Activated B cell treated with CpG ODN at 0.5 μM for 24 hours (primary cell): ENCODE data around the gene SPDYE4. TPM values are rescaled to one million over a fixed set of nuclear protein-coding genes. Genes with fewer than 3 reads are reported as not detected.

Experiments used
- ATAC-seq: fragments of 200-7000 bp; cut with Tn5 transposase; one replicate; pipeline ENCODE4 v1.10.0; 2021; ENCODE audit warnings: low read depth, mild to moderate bottlenecking, moderate library complexity
- CTCF ChIA-PET: fragments of 350-600 bp; sonication (Branson Sonifier 250); formaldehyde crosslinking; loops from one replicate; lab custom pipeline; 2021; ENCODE audit warnings: antibody characterized with exemption; lab: Charles Lee
- POLR2A ChIA-PET: fragments of 350-600 bp; sonication (Branson Sonifier 250); formaldehyde crosslinking; loops from one replicate; lab custom pipeline; 2021; ENCODE audit warnings: antibody characterized with exemption; lab: Charles Lee
- DNase-seq: peaks from one replicate; pipeline ENCODE4 v3.0.0; 2022
- H3K27ac Mint-ChIP-seq: one replicate; pipeline ENCODE4 v1.8.0; 2020; ENCODE audit warnings: mixed read lengths
- H3K27me3 Mint-ChIP-seq: one replicate; pipeline ENCODE4 v1.8.0; 2021; ENCODE audit warnings: mixed read lengths
- H3K36me3 Mint-ChIP-seq: one replicate; pipeline ENCODE4 v1.8.0; 2021; ENCODE audit warnings: low read depth, mixed read lengths
- H3K4me1 Mint-ChIP-seq: one replicate; pipeline ENCODE4 v1.8.0; 2021; ENCODE audit warnings: mixed read lengths
- H3K4me3 Mint-ChIP-seq: one replicate; pipeline ENCODE4 v1.8.0; 2020; ENCODE audit warnings: mild to moderate bottlenecking, mixed read lengths
- H3K9me3 Mint-ChIP-seq: one replicate; pipeline ENCODE4 v1.8.0; 2020; ENCODE audit warnings: mixed read lengths
- CTCF ChIP-seq: fragments of 200-600 bp; IDR thresholded peaks from one replicate; pipeline ENCODE4 v1.8.0; 2022; ENCODE audit warnings: antibody characterized with exemption, mild to moderate bottlenecking
- intact Hi-C: fragments of 100-400 bp; cut with micrococcal nuclease; formaldehyde crosslinking; loops from one replicate; pipeline ENCODE4 v1.15.1; 2024
- total RNA-seq: library from RNA; stranded (reverse); gene quantifications from 2 replicates; pipeline ENCODE4 v1.2.3, GENCODE V29; 2022

The SPDYE4 gene
- total RNA-seq, 1 donor from 2014 or later: not detected

DNA sequence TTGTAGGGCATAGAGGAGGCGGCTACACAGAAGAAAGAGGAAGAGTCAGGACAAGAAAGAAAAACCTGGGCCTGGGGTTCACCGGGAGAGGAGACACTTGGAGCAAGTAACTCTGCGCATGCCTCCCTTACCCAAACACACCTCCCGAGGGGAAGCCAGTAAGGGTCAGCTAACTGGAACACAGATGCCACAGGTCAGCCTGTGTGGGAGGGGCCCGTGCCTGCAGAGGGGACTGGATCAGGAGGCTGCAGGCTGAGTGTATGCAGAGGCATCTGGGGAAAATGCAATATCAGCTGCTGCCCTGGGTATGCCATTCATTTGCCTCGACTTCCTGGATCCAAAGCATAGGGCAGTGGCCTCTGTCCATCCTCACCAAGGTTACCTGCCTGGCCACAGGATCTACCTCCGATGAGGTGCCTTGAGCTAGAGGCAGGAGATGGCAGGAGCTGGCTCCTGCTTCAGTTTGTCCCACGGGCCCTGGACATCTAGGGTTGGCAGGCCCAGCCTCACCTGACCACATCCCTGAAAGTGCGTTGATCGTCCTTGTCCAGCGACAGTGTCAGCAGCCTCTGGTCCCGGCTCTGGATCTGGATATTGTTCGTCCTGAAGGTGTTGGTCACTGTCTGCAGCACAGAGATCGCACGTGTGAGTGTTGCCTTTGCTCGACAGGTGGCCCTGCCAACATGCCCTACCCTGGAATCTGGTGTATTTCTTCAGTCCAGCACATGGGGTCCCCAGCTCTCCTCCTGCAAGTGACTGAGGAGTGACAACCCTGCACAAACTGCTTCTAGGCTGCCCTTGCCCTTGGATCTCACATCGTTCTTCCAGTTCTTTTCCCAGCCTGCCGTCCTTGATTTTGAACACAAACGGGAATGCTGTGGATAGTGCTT lies 45.4 kb upstream of the SPDYE4 start:
- no peaks in the 10 kb centered on the region for H3K27me3 Mint-ChIP-seq
- DNase-seq (no peak), ATAC-seq (no peak)
- H3K27ac Mint-ChIP-seq: no peak overlapping the region
- peaks cover 13% of the 10 kb centered on the region for H3K36me3 Mint-ChIP-seq
- H3K4me1 Mint-ChIP-seq: peaks cover 46% of the 10 kb centered on the region
- ChIA-PET CTCF (interaction anchor here (1.1 to 2.7 kb wide), 4 partner anchors 18 to 194 kb away, joined by 3 to 12 read pairs (median 5); no protein-coding TSS in a partner anchor), POLR2A (no interaction called here)
- intact Hi-C loops: loop anchor here (1.0 kb wide), 1 partner anchor 92 kb away; no protein-coding TSS in a partner anchor
- no peak overlapping the region for H3K4me3 Mint-ChIP-seq
- no peak for TF ChIP-seq CTCF
- peaks cover 10% of the 10 kb centered on the region for H3K9me3 Mint-ChIP-seq

- CTCF ChIA-PET: interaction anchor here (1.1 to 1.6 kb wide), 2 partner anchors 15 to 195 kb away, joined by 3 to 4 read pairs; no protein-coding TSS in a partner anchor
- H3K27me3 Mint-ChIP-seq: no peaks in the 10 kb centered on the region
- H3K4me1 Mint-ChIP-seq: peaks cover 24% of the 10 kb centered on the region
- POLR2A ChIA-PET: no interaction called here
- no peaks in the 10 kb centered on the region for H3K9me3 Mint-ChIP-seq
- DNase-seq: no peak
- H3K4me3 Mint-ChIP-seq: no peak overlapping the region
- no peak overlapping the region for H3K27ac Mint-ChIP-seq
- H3K36me3 Mint-ChIP-seq: no peaks in the 10 kb centered on the region
- intact Hi-C loops: no loop called here
- no peak for ATAC-seq
- TF ChIP-seq CTCF: no peak
These were observed 42.9 kb upstream of the SPDYE4 start for GRCh38 chr17:8801135-8801840.

DNA sequence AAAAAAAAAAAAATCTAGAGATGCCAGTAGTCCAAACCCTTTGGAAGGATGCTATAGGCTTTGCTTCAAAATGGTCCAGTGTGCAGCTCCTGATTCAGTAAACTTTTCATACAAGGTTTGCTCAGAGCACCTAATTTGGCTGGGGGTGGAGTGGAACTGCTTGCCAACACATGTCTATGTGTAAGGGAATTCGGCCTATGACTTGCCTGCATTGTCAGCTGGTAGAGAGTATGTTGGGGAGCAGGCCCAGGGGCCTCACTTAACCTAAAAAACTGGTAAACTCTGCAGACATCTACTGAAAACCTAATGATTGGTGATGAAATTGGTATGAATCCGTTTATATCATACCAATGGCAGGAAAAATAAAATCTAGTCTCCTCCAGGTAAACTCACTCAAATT lies 42.3 kb upstream of the SPDYE4 start:
- Mint-ChIP-seq H3K4me3 (no peak overlapping the region), H3K27me3 (no peaks in the 10 kb centered on the region), H3K27ac (no peak overlapping the region), H3K36me3 (no peaks in the 10 kb centered on the region), H3K4me1 (peaks cover 17% of the 10 kb centered on the region), H3K9me3 (no peaks in the 10 kb centered on the region)
- no peak for ATAC-seq
- intact Hi-C loops: no loop called here
- no peak for DNase-seq
- ChIA-PET POLR2A (no interaction called here), CTCF (interaction anchor here (1.1 to 1.9 kb wide), 3 partner anchors 15 to 196 kb away, joined by 3 to 8 read pairs (median 4); no protein-coding TSS in a partner anchor)
- TF ChIP-seq CTCF: no peak

GRCh38 chr17:8799570-8800212 lies 41.3 kb upstream of the SPDYE4 start:
- POLR2A ChIA-PET: interaction anchor here (0.6 kb wide), 2 partner anchors 20 to 58 kb away, joined by 3 read pairs; no protein-coding TSS in a partner anchor
- no peak overlapping the region for H3K27ac Mint-ChIP-seq

More at GRCh38 chr17:8799570-8800212, 41.3 kb upstream of the SPDYE4 start:
- DNase-seq (no peak), ATAC-seq (no peak)
- H3K27me3 Mint-ChIP-seq: no peaks in the 10 kb centered on the region
- CTCF ChIA-PET: interaction anchor here (0.8 to 2.3 kb wide), 9 partner anchors 53 to 361 kb away, joined by 3 to 24 read pairs (median 5); no protein-coding TSS in a partner anchor
- no peak overlapping the region for H3K4me3 Mint-ChIP-seq
- intact Hi-C loops: loop anchor here (1.0 kb wide), 2 partner anchors 96 to 199 kb away; no protein-coding TSS in a partner anchor
- H3K4me1 Mint-ChIP-seq: peaks cover 10% of the 10 kb centered on the region
- H3K9me3 Mint-ChIP-seq: no peaks in the 10 kb centered on the region
- no peaks in the 10 kb centered on the region for H3K36me3 Mint-ChIP-seq
- TF ChIP-seq CTCF: no peak
